GM12801 (cell line): ENCODE data around the gene CHRNA10.

Source experiments
- TF ChIP-seq, protein P1 (sequence below): IDR thresholded peaks from one replicate; pipeline ENCODE4 v1.5.1; 2011; ENCODE audit warnings: control low read depth; ENCODE audit not compliant: insufficient read length; ENCODE audit errors: extremely low read depth

Gene CHRNA10

DNA sequence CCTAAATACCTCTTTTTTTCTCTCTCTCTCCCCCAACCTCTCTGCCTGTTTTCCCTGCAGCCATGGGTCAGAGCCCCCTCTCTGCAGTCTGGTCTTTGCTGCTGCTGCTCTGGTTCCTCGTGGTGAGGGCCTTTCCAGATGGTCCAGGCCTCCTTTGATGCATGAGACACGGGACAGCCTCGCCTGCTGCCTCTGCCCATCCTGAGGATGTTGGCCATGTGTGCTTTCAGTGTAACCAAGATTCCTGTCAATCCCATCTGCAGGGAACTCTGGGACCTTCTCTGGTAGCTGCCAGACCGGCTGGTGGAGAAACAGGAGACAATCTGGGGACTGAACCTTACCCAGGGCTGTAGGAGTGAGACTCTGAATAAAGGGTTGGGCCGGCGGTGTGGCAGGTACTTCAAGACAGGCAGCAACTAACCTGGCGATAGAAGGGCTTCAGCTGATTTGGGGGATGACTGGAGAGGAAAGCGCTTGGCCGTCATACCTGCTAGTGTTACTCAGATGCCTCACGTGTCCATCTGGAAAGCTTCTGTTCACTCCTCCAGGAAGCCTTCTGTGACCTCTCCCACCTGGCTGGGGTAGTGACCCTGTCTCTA, 7.1 kb downstream of the CHRNA10 start:
- TF ChIP-seq, protein P1, sequence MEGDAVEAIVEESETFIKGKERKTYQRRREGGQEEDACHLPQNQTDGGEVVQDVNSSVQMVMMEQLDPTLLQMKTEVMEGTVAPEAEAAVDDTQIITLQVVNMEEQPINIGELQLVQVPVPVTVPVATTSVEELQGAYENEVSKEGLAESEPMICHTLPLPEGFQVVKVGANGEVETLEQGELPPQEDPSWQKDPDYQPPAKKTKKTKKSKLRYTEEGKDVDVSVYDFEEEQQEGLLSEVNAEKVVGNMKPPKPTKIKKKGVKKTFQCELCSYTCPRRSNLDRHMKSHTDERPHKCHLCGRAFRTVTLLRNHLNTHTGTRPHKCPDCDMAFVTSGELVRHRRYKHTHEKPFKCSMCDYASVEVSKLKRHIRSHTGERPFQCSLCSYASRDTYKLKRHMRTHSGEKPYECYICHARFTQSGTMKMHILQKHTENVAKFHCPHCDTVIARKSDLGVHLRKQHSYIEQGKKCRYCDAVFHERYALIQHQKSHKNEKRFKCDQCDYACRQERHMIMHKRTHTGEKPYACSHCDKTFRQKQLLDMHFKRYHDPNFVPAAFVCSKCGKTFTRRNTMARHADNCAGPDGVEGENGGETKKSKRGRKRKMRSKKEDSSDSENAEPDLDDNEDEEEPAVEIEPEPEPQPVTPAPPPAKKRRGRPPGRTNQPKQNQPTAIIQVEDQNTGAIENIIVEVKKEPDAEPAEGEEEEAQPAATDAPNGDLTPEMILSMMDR = no peak

DNA sequence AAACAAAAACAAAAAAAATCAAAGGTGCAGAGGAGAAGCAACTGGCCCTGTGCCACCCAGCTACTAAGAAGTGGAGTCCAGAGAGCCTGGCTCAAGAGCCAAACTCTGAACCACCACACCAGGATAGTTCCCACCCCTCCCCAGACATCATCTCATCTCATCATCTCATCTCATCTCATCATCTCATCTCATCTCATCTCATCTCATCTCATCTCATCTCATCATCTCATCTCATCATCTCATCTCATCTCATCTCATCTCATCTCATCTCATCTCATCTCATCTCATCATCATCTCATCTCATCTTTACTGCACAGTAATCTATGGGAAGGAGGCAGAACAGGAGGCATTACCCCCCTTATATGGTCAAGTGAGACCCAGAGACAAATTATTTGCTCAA, 8.3 kb downstream of the CHRNA10 start:
- TF ChIP-seq, protein P1 = no peak

DNA sequence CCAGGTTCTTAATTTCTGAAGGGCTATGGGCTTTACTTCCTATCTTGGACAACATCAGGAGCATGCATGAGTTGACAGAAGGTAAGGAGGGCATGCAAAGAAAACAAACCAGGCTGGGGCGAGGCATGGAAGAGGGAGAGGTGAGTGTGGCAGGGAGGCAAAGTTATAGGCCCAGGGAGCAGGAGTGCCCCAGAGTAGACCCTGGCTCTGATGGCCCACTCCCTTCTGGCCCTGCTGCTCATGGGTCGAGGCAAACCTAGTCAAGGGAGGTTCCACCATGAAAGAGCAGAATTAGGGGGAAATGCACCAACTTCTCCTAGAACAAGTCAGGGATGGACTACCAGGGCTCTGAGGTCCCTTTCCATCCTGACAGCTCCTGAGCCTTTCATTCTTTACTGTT, 10.2 kb downstream of the CHRNA10 start:
- TF ChIP-seq, protein P1 = no peak

DNA sequence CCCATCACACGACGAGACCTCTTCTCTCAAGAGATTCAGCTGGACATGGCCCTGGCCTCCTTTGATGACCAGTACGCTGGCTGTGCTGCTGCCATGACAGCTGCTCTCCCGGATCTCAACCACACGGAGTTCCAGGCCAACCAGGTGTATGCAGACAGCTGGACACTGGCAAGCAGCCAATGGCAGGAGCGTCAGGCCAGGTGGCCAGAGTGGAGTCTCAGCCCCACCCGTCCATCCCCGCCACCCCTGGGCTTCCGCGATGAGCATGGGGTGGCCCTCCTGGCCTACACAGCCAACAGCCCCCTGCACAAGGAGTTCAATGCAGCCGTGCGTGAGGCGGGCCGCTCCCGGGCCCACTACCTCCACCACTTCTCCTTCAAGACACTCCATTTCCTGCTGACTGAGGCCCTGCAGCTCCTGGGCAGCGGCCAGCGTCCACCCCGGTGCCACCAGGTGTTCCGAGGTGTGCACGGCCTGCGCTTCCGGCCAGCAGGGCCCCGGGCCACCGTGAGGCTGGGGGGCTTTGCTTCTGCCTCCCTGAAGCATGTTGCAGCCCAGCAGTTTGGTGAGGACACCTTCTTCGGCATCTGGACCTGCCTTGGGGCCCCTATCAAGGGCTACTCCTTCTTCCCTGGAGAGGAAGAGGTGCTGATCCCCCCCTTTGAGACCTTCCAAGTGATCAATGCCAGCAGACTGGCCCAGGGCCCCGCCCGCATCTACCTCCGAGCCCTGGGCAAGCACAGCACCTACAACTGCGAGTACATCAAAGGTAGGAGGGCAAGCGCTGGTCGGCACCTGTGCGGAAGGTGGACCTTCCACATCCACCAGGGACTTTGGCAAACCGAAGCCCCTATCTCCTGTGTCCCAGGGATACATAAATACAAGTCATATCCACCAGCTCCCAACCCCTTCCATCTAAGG, 11.3 kb downstream of the CHRNA10 start:
- TF ChIP-seq, protein P1 = no peak

DNA sequence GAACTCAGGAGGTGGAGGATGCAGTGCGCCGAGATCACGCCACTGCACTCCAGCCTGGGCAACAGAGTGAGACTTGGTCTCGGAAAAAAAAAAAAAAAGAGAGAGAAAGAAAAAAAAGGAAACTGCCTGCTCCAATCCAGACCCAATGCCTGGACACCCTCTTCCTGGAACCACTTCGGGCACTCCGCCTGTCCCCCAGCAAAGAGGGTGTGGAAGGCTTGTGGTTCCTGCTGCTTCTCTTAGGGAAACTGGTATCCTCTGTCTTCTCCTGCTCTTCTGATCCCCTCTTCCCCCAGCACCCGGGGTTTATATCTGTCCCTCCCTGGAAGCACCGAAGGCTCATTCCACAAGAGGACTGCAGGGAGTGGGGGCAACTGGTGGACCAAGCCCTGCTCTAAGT, 12.9 kb downstream of the CHRNA10 start:
- TF ChIP-seq, protein P1 = no peak

DNA sequence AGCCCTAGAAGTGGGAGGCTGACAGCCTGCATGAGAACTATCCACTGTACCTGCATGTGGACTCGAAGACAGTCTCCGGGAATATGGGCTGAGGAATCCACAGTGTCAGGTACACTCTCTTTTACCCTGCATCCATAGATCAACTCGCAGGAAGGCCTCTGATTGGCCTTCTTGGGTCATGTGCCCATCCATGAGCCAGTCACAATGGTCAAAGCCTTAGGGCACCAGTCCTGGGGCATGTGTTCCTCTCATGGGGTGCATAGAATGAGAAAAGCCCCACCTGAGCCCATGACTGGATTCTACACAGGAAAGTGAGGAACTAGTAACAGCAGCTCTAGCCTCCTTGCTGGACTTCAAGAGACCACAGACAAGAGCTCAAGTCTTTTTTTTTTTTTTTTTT, 15.6 kb downstream of the CHRNA10 start:
- TF ChIP-seq, protein P1 = no peak

DNA sequence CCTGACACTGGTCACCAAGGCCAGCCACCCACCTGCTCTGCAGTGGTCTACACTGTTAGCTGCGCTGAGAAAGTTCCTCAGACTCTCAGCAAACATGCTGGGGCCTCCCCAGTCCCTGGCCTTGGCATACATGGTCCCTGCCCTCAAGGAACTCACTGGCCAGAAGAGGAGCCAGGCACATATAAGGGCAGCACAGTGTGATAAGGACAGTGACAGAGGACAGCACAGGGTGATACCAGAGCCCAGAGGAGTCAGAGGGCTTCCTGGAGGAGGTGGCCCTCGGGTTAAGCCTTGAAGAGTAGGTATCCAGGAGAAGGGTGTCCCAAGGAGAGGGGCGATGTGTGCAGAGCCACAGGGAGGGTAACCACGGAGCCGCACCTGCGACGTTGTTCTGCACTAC, 25.6 kb downstream of the CHRNA10 start:
- TF ChIP-seq, protein P1 = no peak
